WTC11 (cell line): ENCODE results near the gene C6orf120. TPM values are rescaled to one million over a fixed set of nuclear protein-coding genes. Genes with fewer than 3 reads are reported as not detected.
A peak's percentile ranks its signal among the peaks of the same experiment; 100 is the strongest.

Experiments
- ATAC-seq: fragments of 200-7000 bp; cut with Tn5 transposase; 2 replicates; pipeline ENCODE4 v1.10.0; 2021; ENCODE audit warnings: mild to moderate bottlenecking, moderate library complexity
- CTCF ChIA-PET: fragments of 300-600 bp; sonication (Branson Sonifier 250); formaldehyde crosslinking; loops from one replicate; lab custom pipeline; 2021; ENCODE audit warnings: antibody characterized with exemption; lab: Charles Lee
- POLR2A ChIA-PET: fragments of 350-600 bp; sonication (Branson Sonifier 250); formaldehyde crosslinking; loops from one replicate; lab custom pipeline; 2021; ENCODE audit warnings: antibody characterized with exemption; lab: Charles Lee
- DNase-seq: peaks from one replicate; pipeline ENCODE4 v3.0.0; 2021; ENCODE audit warnings: low spot score
- H3K27ac Mint-ChIP-seq: 2 replicates; pipeline ENCODE4 v1.8.0; 2021; ENCODE audit warnings: mixed read lengths
- H3K27me3 Mint-ChIP-seq: 2 replicates; pipeline ENCODE4 v1.8.0; 2021; ENCODE audit warnings: low read depth, mild to moderate bottlenecking, moderate library complexity, mixed read lengths
- H3K36me3 Mint-ChIP-seq: 2 replicates; pipeline ENCODE4 v1.8.0; 2021; ENCODE audit warnings: mixed read lengths
- H3K4me1 Mint-ChIP-seq: 2 replicates; pipeline ENCODE4 v1.8.0; 2022; ENCODE audit warnings: mixed read lengths
- H3K4me3 Mint-ChIP-seq: 2 replicates; pipeline ENCODE4 v1.8.0; 2021; ENCODE audit warnings: mild to moderate bottlenecking, moderate library complexity, mixed read lengths
- H3K9me3 Mint-ChIP-seq: 2 replicates; pipeline ENCODE4 v1.8.0; 2021; ENCODE audit warnings: mixed read lengths
- HMGA2 ChIP-seq: fragments of 250-450 bp; sonication (Bioruptor Pico); IDR thresholded peaks from 2 replicates; pipeline ENCODE4 v1.4.0; 2021; ENCODE audit warnings: mild to moderate bottlenecking, moderate library complexity
- IRF2 ChIP-seq: sonication (generic); formaldehyde crosslinking; IDR thresholded peaks from 2 replicates; pipeline ENCODE4 v1.8.0; 2022; ENCODE audit warnings: low read depth, missing genetic modification reagents, borderline replicate concordance
- NFATC4 ChIP-seq: fragments of 250-450 bp; sonication (Bioruptor Pico); IDR thresholded peaks from 2 replicates; pipeline ENCODE4 v1.9.0; 2021; ENCODE audit warnings: mild to moderate bottlenecking
- PRDM15 ChIP-seq: sonication (generic); formaldehyde crosslinking; IDR thresholded peaks from 2 replicates; pipeline ENCODE4 v1.8.0; 2022; ENCODE audit warnings: missing genetic modification reagents
- ZNF138 ChIP-seq: sonication (generic); formaldehyde crosslinking; conservative IDR thresholded peaks from 2 replicates; pipeline ENCODE4 v1.8.1; 2022; ENCODE audit warnings: mild to moderate bottlenecking, moderate library complexity, missing genetic modification reagents
- total RNA-seq: library from RNA; stranded (reverse); gene quantifications from 3 replicates; pipeline ENCODE4 v1.2.3, GENCODE V29; 2021

Gene C6orf120
- total RNA-seq, 1 experiment from 2014 or later = 34.5 TPM

- TF ChIP-seq ZNF138 = no peak
- TF ChIP-seq IRF2 (CRISPR knock-in tag) = no peak
- no peak for TF ChIP-seq NFATC4 (CRISPR knock-in tag)
Observed at GRCh38 chr6:169751242-169752073, 49.5 kb downstream of the C6orf120 start, which contains the start of the genes DYNLT2 and ERMARD (continued).

DNA sequence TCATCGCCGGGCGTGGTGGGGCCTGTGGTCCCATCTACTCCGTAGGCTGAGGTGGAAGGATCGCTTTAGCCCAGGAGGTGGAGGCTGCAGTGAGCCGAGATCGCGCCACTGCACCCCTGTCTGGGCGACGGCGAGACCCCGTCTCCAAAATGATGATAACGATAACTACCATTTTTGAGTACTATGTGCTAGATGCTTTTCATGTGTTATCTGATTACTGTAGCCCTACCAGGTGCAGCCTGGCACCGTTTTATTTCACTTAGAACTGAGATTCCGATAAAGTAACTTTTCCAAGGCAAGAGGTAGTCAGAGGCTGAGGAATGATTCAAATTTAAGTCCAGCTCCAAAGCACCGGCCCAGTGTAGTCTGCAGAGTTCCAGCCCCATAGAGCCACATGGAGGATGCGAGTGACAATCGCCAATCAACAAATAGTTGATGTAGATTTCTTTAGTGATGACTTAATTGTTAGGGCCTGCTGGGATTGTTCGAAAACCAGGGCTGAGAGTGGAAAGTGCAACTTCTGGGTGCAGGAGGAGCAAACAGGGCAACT, 50.2 kb downstream of the C6orf120 start:
- H3K36me3 Mint-ChIP-seq = peaks cover 4% of the 10 kb centered on the region
- ATAC-seq (peak; percentile 5), DNase-seq (no peak)
- H3K4me3 Mint-ChIP-seq = peak overlapping the region; percentile 88
- peak overlapping the region; percentile 95 for H3K27ac Mint-ChIP-seq
- H3K4me1 Mint-ChIP-seq = peaks cover 22% of the 10 kb centered on the region
- TF ChIP-seq HMGA2 (CRISPR knock-in tag) (peak; percentile 10; the same call in 1 of the 2 replicates), PRDM15 (CRISPR knock-in tag) (no peak)
- no peaks in the 10 kb centered on the region for H3K27me3 Mint-ChIP-seq
- H3K9me3 Mint-ChIP-seq = no peaks in the 10 kb centered on the region
- CTCF ChIA-PET = interaction anchor here (2.6 kb wide), 1 partner anchor 38 kb away, joined by 11 read pairs; no protein-coding TSS in a partner anchor
- POLR2A ChIA-PET = interaction anchor here (1.3 to 1.6 kb wide), 3 partner anchors 27 to 50 kb away, joined by 3 to 6 read pairs (median 5); partner anchors contain the start of genes C6orf120 and WDR27

Other genes with a start within 250 kb of the C6orf120 start
- gene WDR27, start 97 bp upstream of the C6orf120 start, total RNA-seq = 83.4 to 126 TPM (median 90.6 TPM) in 3 replicates
- gene PHF10, start 22.4 kb downstream of the C6orf120 start, total RNA-seq = 39.3 to 45.4 TPM (median 44.2 TPM) in 3 replicates
- gene DYNLT2, start 49.4 kb downstream of the C6orf120 start, total RNA-seq = 1.3 to 1.7 TPM (median 1.5 TPM) in 3 replicates
- 15.8 to 17.7 TPM (median 17.2 TPM) in 3 replicates for gene ERMARD, start 49.5 kb downstream of the C6orf120 start, total RNA-seq